ENCODE data around the gene INSM1. TPM values are rescaled to one million over a fixed set of nuclear protein-coding genes. Genes with fewer than 3 reads are reported as not detected.

Gene INSM1, protein sequence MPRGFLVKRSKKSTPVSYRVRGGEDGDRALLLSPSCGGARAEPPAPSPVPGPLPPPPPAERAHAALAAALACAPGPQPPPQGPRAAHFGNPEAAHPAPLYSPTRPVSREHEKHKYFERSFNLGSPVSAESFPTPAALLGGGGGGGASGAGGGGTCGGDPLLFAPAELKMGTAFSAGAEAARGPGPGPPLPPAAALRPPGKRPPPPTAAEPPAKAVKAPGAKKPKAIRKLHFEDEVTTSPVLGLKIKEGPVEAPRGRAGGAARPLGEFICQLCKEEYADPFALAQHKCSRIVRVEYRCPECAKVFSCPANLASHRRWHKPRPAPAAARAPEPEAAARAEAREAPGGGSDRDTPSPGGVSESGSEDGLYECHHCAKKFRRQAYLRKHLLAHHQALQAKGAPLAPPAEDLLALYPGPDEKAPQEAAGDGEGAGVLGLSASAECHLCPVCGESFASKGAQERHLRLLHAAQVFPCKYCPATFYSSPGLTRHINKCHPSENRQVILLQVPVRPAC
- total RNA-seq, result not detected

DNA sequence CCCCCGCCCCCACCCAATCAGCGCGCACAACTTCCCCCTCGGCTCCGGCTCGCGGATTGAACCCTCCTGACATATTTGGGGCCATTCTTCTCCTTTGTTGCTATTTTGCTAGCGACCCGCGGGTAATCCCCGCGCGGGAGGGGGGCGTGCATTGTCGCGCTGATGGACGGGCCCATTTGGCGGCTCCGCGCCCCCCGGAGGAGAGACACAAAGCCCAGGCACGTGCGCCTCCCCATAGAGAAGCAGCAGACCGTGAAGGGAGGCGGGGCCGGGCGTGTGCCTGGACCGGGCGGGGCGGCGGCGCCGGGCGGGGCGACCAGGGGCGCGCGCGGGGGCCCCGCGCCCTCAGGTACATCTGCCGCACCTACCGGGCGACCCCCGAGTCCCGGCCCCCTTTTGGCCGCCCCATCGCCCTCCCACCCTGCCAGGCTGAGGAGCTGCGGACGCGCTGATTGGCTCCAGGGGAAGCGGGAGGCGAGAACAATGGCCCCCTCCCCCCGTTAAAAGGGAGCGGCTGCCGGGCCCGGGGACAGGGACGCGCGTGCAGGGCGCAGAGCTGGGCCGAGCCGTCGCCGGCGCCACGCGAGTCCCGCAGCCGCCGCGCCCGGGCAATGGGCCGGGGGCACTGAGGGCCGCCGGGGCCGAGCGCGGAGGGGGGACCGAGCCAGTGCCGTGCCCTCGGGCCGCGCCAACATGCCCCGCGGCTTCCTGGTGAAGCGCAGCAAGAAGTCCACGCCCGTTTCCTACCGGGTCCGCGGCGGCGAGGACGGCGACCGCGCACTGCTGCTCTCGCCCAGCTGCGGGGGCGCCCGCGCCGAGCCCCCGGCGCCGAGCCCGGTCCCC, at the start of gene INSM1:
Gene INSM1 (plus strand): TSS at position 530 of the 843 bp plus-strand sequence. CDS start 164 bp downstream, at position 694.

Data from melanocyte of skin (primary cell).